GM12864 (cell line): ENCODE data around the gene NELL1.
A peak's percentile ranks its signal among the peaks of the same experiment; 100 is the strongest.

Experiments
- DNase-seq: peaks from one replicate; pipeline ENCODE4 v3.0.0-alpha.2; 2011; ENCODE audit warnings: low read depth
- H3K4me3 ChIP-seq: 2 replicates; pipeline ENCODE4 v1.5.1; 2011; ENCODE audit warnings: mild to moderate bottlenecking, low read depth, low read length, control low read depth
- CTCF ChIP-seq: IDR thresholded peaks from 2 replicates; pipeline ENCODE4 v1.5.1; 2011; ENCODE audit warnings: low read depth, mild to moderate bottlenecking, moderate library complexity, low read length, control low read depth, inconsistent platforms; ENCODE audit errors: missing control alignments

The NELL1 gene

GRCh38 chr11:20661850-20662249 lies 7.5 kb upstream of the NELL1 start:
- DNase-seq: no peak
- TF ChIP-seq CTCF: no peak
- no peak overlapping the region for H3K4me3 ChIP-seq

- no peak overlapping the region for H3K4me3 ChIP-seq
- DNase-seq: no peak
- TF ChIP-seq CTCF: no peak
Measured at GRCh38 chr11:20668131-20668809, 1.1 kb upstream of the NELL1 start.

GRCh38 chr11:20669820-20670684 lies 666 bp downstream of the NELL1 start:
- DNase-seq: no peak
- H3K4me3 ChIP-seq: no peak overlapping the region
- no peak for TF ChIP-seq CTCF

- no peak overlapping the region for H3K4me3 ChIP-seq
- no peak for DNase-seq
- no peak for TF ChIP-seq CTCF
Measured at GRCh38 chr11:20670932-20671403, 1.6 kb downstream of the NELL1 start.

GRCh38 chr11:20671856-20672546 lies 2.6 kb downstream of the NELL1 start:
- DNase-seq: no peak
- H3K4me3 ChIP-seq: no peak overlapping the region
- peak; percentile 38 for TF ChIP-seq CTCF

GRCh38 chr11:20672575-20672974 lies 3.2 kb downstream of the NELL1 start:
- DNase-seq: no peak
- TF ChIP-seq CTCF: peak; percentile 45
- H3K4me3 ChIP-seq: no peak overlapping the region
